Psoas muscle (tissue), 8 donors: ENCODE data around the gene TRIB2. TPM values are rescaled to one million over a fixed set of nuclear protein-coding genes. Genes with fewer than 3 reads are reported as not detected.

Experiments used
- ATAC-seq, 4 donors: fragments of 200-7000 bp; cut with Tn5 transposase; one replicate each; pipeline ENCODE4 v1.9.1; 2020; ENCODE audit warnings: moderate library complexity in 3 of 4, mild to moderate bottlenecking in 2 of 4
- DNase-seq, 2 donors: peaks; one replicate each; pipeline ENCODE4 v3.0.0-alpha.2; 2020
- H3K27ac ChIP-seq: fragments of 200-600 bp; one replicate; pipeline ENCODE4 v1.8.0; 2022
- H3K27me3 ChIP-seq, 3 donors: fragments of 200-600 bp in 1 of 3; one replicate each; pipeline versions ENCODE4 v1.6.1 to v1.8.0; 2013 to 2022; ENCODE audit warnings: low read length in 2 of 3, mild to moderate bottlenecking in 2 of 3, moderate library complexity in 1 of 3; ENCODE audit not compliant: insufficient read depth in 3 of 3
- H3K36me3 ChIP-seq, 2 donors: fragments of 200-600 bp in 1 of 2; one replicate each; pipeline versions ENCODE4 v1.6.1 to v1.8.0; 2013 to 2022; ENCODE audit warnings: low read depth in 1 of 2, mild to moderate bottlenecking in 1 of 2, moderate library complexity in 1 of 2; ENCODE audit not compliant: insufficient read depth in 1 of 2
- H3K4me1 ChIP-seq: fragments of 200-600 bp; one replicate; pipeline ENCODE4 v1.8.0; 2022
- H3K4me3 ChIP-seq: fragments of 200-600 bp; one replicate; pipeline ENCODE4 v1.8.0; 2022; ENCODE audit warnings: mild to moderate bottlenecking
- H3K9me3 ChIP-seq: fragments of 200-600 bp; one replicate; pipeline ENCODE4 v1.8.0; 2022
- CTCF ChIP-seq: fragments of 200-600 bp; IDR thresholded peaks from one replicate; pipeline ENCODE4 v1.8.0; 2022; ENCODE audit warnings: antibody characterized with exemption
- WGBS, 3 donors: extraction: QIAGEN DNeasy Blood & Tissue Kit; methylation state at CpG; one replicate each; pipeline versions ENCODE4 v1.1.6 to v1.1.7; 2013; 5-methylcytosine and 5-hydroxymethylcytosine counted together
- intact Hi-C, 2 donors: fragments of 100-400 bp; cut with DNase I; formaldehyde crosslinking; loops; one replicate each; pipeline versions ENCODE4 v1.11.0 to v1.14.2; 2022
- polyA plus RNA-seq, 3 donors: library from polyadenylated mRNA; stranded (reverse); fragments of 200-250 nt; gene quantifications; one replicate each; pipeline ENCODE4 v1.2.3, GENCODE V29; 2013
- total RNA-seq, 4 donors: library from RNA; stranded (reverse); fragmentation: NEBNext Ultra II Directional in 2 of 4; extraction: Animal tissue kit (Norgen Biotek cat#: 25700) in 2 of 4; gene quantifications; one replicate each; pipeline versions ENCODE4 v1.2.1 to v1.2.4, GENCODE V29; 2021 to 2023
- donor health status: healthy with polysubstance abuse.
- donor health status: DM: no; HTN: no; CAD: no; lungs with moderate emphysema.
- donor health status: Bipolar disorder and iron deficiency.
- donor health status: healthy.
- donor health status: DM: yes; HTN: yes; CAD: no.
- donor health status: DM: no; HTN: no; CAD: no.
- donor health status: DM: no; HTN: no; CAD: no.
- donor health status: DM: yes; HTN: yes; CAD: no.

The TRIB2 gene
- total and polyA plus RNA-seq, 7 donors: 6.8 to 18.0 (median 12.5) TPM

- ATAC-seq: no peak
- H3K4me1 ChIP-seq: no peaks in the 10 kb centered on the region
- H3K36me3 ChIP-seq: no peaks in the 10 kb centered on the region
- no peaks in the 10 kb centered on the region for H3K27me3 ChIP-seq
- no peak overlapping the region for H3K4me3 ChIP-seq
- intact Hi-C loops: no loop called here
- no peak for TF ChIP-seq CTCF
- 93 to 100% (median 98%) methylated on average over 1 of the region's 1 CpG for WGBS, 3 donors
- no peak overlapping the region for H3K27ac ChIP-seq
- no peaks in the 10 kb centered on the region for H3K9me3 ChIP-seq
- DNase-seq: no peak
These were observed 21.6 kb upstream of the TRIB2 start for GRCh38 chr2:12694990-12695774.

GRCh38 chr2:12697617-12698016 lies 19.1 kb upstream of the TRIB2 start:
- intact Hi-C loops: no loop called here
- Histone ChIP-seq H3K9me3 (no peaks in the 10 kb centered on the region), H3K27me3 (no peaks in the 10 kb centered on the region), H3K36me3 (no peaks in the 10 kb centered on the region), H3K4me3 (no peak overlapping the region), H3K4me1 (no peaks in the 10 kb centered on the region), H3K27ac (no peak overlapping the region)
- DNase-seq: no peak
- 94 to 99% (median 96%) methylated on average over 2 of the region's 2 CpGs for WGBS, 3 donors
- TF ChIP-seq CTCF: no peak
- no peak for ATAC-seq

GRCh38 chr2:12700989-12701388 lies 15.7 kb upstream of the TRIB2 start:
- intact Hi-C loops: no loop called here
- Histone ChIP-seq H3K9me3 (no peaks in the 10 kb centered on the region), H3K4me1 (no peaks in the 10 kb centered on the region), H3K27ac (no peak overlapping the region), H3K4me3 (no peak overlapping the region), H3K27me3 (no peaks in the 10 kb centered on the region), H3K36me3 (no peaks in the 10 kb centered on the region)
- DNase-seq (no peak), ATAC-seq (no peak)
- WGBS, 3 donors: 81 to 84% (median 83%) methylated on average over 1 of the region's 1 CpG
- TF ChIP-seq CTCF: no peak

GRCh38 chr2:12701786-12702167 lies 15.0 kb upstream of the TRIB2 start:
- H3K4me1 ChIP-seq: no peaks in the 10 kb centered on the region
- TF ChIP-seq CTCF: no peak
- no peaks in the 10 kb centered on the region for H3K36me3 ChIP-seq
- H3K9me3 ChIP-seq: no peaks in the 10 kb centered on the region
- WGBS, 3 donors: 81 to 91% (median 91%) methylated on average over 5 of the region's 5 CpGs
- DNase-seq (no peak), ATAC-seq (no peak)
- no peak overlapping the region for H3K27ac ChIP-seq
- H3K4me3 ChIP-seq: no peak overlapping the region
- intact Hi-C loops: no loop called here
- H3K27me3 ChIP-seq: no peaks in the 10 kb centered on the region
